HepG2 (cell line): ENCODE results near the gene TNFSF13B. TPM values are rescaled to one million over a fixed set of nuclear protein-coding genes. Genes with fewer than 3 reads are reported as not detected.

Experiments used
- ATAC-seq: fragments of 200-7000 bp; cut with Tn5 transposase; 3 replicates; pipeline ENCODE4 v1.9.1; 2020; ENCODE audit warnings: mild to moderate bottlenecking, moderate library complexity
- BruUV-seq: library from RNA; stranded (reverse); fragments of 400-500 nt; replicated peaks from 2 replicates; lab custom pipeline; 2021; lab: Mats Ljungman, UMichigan
- CTCF ChIA-PET: fragments of 300-600 bp; formaldehyde crosslinking; extraction: SDS; loops from one replicate; lab custom pipeline; 2021; ENCODE audit warnings: low total read pairs, inconsistent platforms, low intra/inter-chr PET ratio; lab: Yijun Ruan, JAX
- POLR2A ChIA-PET: fragments of 350-600 bp; sonication (Branson Sonifier 250); formaldehyde crosslinking; loops from one replicate; lab custom pipeline; 2020; ENCODE audit warnings: antibody characterized with exemption, inconsistent platforms; lab: Yijun Ruan, JAX
- DNase-seq: peaks from one replicate; pipeline ENCODE4 v3.0.0-alpha.2; 2015; ENCODE audit warnings: low spot score
- FAIRE-seq: peaks from 3 replicates; lab custom pipeline; 2011; peaks lifted over from hg19 to GRCh38; lab: Jason Lieb, UNC
- H2AFZ ChIP-seq: one replicate; pipeline ENCODE4 v1.6.1; 2011; ENCODE audit warnings: low read length, inconsistent platforms
- H3K27ac ChIP-seq: fragments of 300-600 bp; 3 replicates; pipeline ENCODE4 v1.8.0; 2011; ENCODE audit warnings: mixed run types, mild to moderate bottlenecking, mixed read lengths, low read length, inconsistent platforms; ENCODE audit not compliant: insufficient read depth; ENCODE audit errors: extremely low read length
- H3K27me3 ChIP-seq, 2 experiments: fragments of 200-600 bp in 1 of 2; 2 replicates in 1 of 2; 3 replicates in 1 of 2; pipeline versions ENCODE4 v1.6.0 to v1.8.0; 2011; ENCODE audit warnings: low read length in 2 of 2, mild to moderate bottlenecking in 2 of 2, moderate library complexity in 2 of 2, inconsistent platforms in 1 of 2; ENCODE audit not compliant: insufficient read depth in 2 of 2, control insufficient read depth in 1 of 2
- H3K36me3 ChIP-seq, 2 experiments: fragments of 200-600 bp in 1 of 2; replicated peaks in 1 of 2; 2 replicates in 1 of 2; 3 replicates in 1 of 2; pipeline versions ENCODE4 v1.5.1 to v1.8.0; 2011; ENCODE audit warnings: low read length in 2 of 2, inconsistent platforms in 1 of 2; ENCODE audit not compliant: insufficient read depth in 2 of 2, control insufficient read depth in 1 of 2
- H3K4me1 ChIP-seq: 2 replicates; pipeline ENCODE4 v1.5.1; 2012; ENCODE audit warnings: low read length, inconsistent platforms; ENCODE audit not compliant: insufficient read depth
- H3K4me2 ChIP-seq: 2 replicates; pipeline ENCODE4 v1.6.0; 2011; ENCODE audit warnings: low read depth, low read length, inconsistent platforms
- H3K4me3 ChIP-seq, 3 experiments: fragments of 200-600 bp in 1 of 3; sonication (generic), shearing (Covaris generic) in 1 of 3; replicated peaks in 1 of 3; 2 replicates each; pipeline ENCODE4 v1.5.1; 2011 to 2016; ENCODE audit warnings: low read length in 3 of 3, inconsistent platforms in 2 of 3, low read depth in 2 of 3, mild to moderate bottlenecking in 2 of 3, control low read depth in 1 of 3, mixed read lengths in 1 of 3; ENCODE audit not compliant: insufficient read depth in 1 of 3
- H3K79me2 ChIP-seq: one replicate; pipeline ENCODE4 v1.6.1; 2011; ENCODE audit warnings: low read length, inconsistent platforms; ENCODE audit not compliant: insufficient read depth
- H3K9ac ChIP-seq: 2 replicates; pipeline ENCODE4 v1.6.0; 2011; ENCODE audit warnings: mild to moderate bottlenecking, low read depth, low read length, inconsistent platforms; ENCODE audit not compliant: insufficient read depth
- H3K9me3 ChIP-seq: 2 replicates; pipeline ENCODE4 v1.5.1; 2012; ENCODE audit warnings: mild to moderate bottlenecking, low read length
- H4K20me1 ChIP-seq: 2 replicates; pipeline ENCODE4 v1.6.0; 2011; ENCODE audit warnings: inconsistent platforms, mild to moderate bottlenecking, low read length, moderate library complexity; ENCODE audit not compliant: insufficient read depth
- AGO1 ChIP-seq: fragments of 200-400 bp; formaldehyde crosslinking; IDR thresholded peaks from 2 replicates; pipeline ENCODE4 v1.6.1; 2017; ENCODE audit warnings: mild to moderate bottlenecking, low read depth, low read length, moderate library complexity; ENCODE audit not compliant: poor library complexity, severe bottlenecking
- ARNT2 ChIP-seq: sonication (generic); formaldehyde crosslinking; IDR thresholded peaks from 2 replicates; pipeline ENCODE4 v1.8.0; 2022; ENCODE audit warnings: mild to moderate bottlenecking, low read depth, missing genetic modification reagents, moderate library complexity
- CEBPB ChIP-seq: IDR thresholded peaks from 2 replicates; pipeline ENCODE4 v1.6.1; 2011; ENCODE audit warnings: low read depth, low read length, improper control_type of control experiment, borderline replicate concordance
- HNRNPK ChIP-seq: fragments of 200-400 bp; formaldehyde crosslinking; IDR thresholded peaks from 2 replicates; pipeline ENCODE4 v1.6.1; 2018; ENCODE audit warnings: low read length, low read depth, moderate library complexity, mild to moderate bottlenecking; ENCODE audit not compliant: poor library complexity, severe bottlenecking
- HOXA9 ChIP-seq: sonication (generic); formaldehyde crosslinking; IDR thresholded peaks from 2 replicates; pipeline ENCODE4 v1.8.1; 2022; ENCODE audit warnings: missing genetic modification reagents, mild to moderate bottlenecking, moderate library complexity, borderline replicate concordance
- KLF15 ChIP-seq: sonication (generic); formaldehyde crosslinking; IDR thresholded peaks from 2 replicates; pipeline ENCODE4 v1.8.1; 2023; ENCODE audit warnings: borderline replicate concordance, mild to moderate bottlenecking, inconsistent platforms, missing genetic modification reagents, mixed read lengths
- PCBP1 ChIP-seq: fragments of 200-400 bp; formaldehyde crosslinking; IDR thresholded peaks from 2 replicates; pipeline ENCODE4 v1.6.1; 2017; ENCODE audit warnings: mild to moderate bottlenecking, low read depth, low read length, borderline replicate concordance
- PCBP2 ChIP-seq: fragments of 200-400 bp; formaldehyde crosslinking; optimal IDR thresholded peaks from 2 replicates; pipeline ENCODE3; 2018; ENCODE audit warnings: low read length, low read depth; ENCODE audit not compliant: poor library complexity, severe bottlenecking
- PPARG ChIP-seq: conservative IDR thresholded peaks from 2 replicates; pipeline ENCODE4 v1.6.1; 2016; ENCODE audit warnings: missing biosample characterization, missing genetic modification reagents
- ZFP37 ChIP-seq: sonication (generic); formaldehyde crosslinking; IDR thresholded peaks from 2 replicates; pipeline ENCODE4 v1.4.0; 2020; ENCODE audit warnings: missing genetic modification reagents, borderline replicate concordance
- ZNF232 ChIP-seq: sonication (generic); formaldehyde crosslinking; IDR thresholded peaks from 2 replicates; pipeline ENCODE4 v1.4.0; 2020; ENCODE audit warnings: missing genetic modification reagents, borderline replicate concordance
- ZNF34 ChIP-seq: sonication (generic); formaldehyde crosslinking; IDR thresholded peaks from 2 replicates; pipeline ENCODE4 v1.4.0; 2020; ENCODE audit warnings: mild to moderate bottlenecking, missing genetic modification reagents, borderline replicate concordance
- ZNF577 ChIP-seq: sonication (generic); formaldehyde crosslinking; IDR thresholded peaks from 2 replicates; pipeline ENCODE4 v1.4.0; 2020; ENCODE audit warnings: mild to moderate bottlenecking, low read depth, missing genetic modification reagents, borderline replicate concordance
- WGBS: methylation state at CpG from one replicate; pipeline ENCODE4 v1.1.6; 2017; ENCODE audit warnings: low lambda C conversion rate; 5-methylcytosine and 5-hydroxymethylcytosine counted together
- in situ Hi-C: cut with HindIII; loops from 2 replicates; pipeline ENCODE4 v1.10.0; 2017; ENCODE audit warnings: low pct_unique_long_range_greater_than_20kb; ENCODE audit not compliant: extremely low pct_ligation_motif_present
- intact Hi-C: fragments of 100-400 bp; cut with micrococcal nuclease; formaldehyde crosslinking; loops from one replicate; pipeline ENCODE4 v1.10.0; 2022; ENCODE audit not compliant: unreplicated experiment
- polyA plus RNA-seq, 8 experiments: library from polyadenylated mRNA; depleted of rRNA in 3 of 8; stranded (reverse) in 7 of 8; unstranded in 1 of 8; fragments of >200 nt; fragmentation: Illumina TruSeq in 4 of 8; extraction: Trizol in 4 of 8; gene quantifications; 2 replicates each; pipeline versions ENCODE4 v1.2.1 to v1.2.3, GENCODE V29; 2011 to 2016; ENCODE audit warnings: low read depth in 4 of 8, missing spikeins in 1 of 8, mixed read lengths in 1 of 8; ENCODE audit not compliant: insufficient read depth in 1 of 8
- total RNA-seq, 5 experiments: library from RNA; depleted of rRNA; stranded (reverse); fragments of >200 nt; fragmentation: Illumina TruSeq; extraction: Trizol; gene quantifications; 2 replicates each; pipeline ENCODE4 v1.2.3, GENCODE V29; 2016; ENCODE audit warnings: low read depth in 1 of 5
- TF ChIP-seq, protein P1 (sequence below): sonication (generic); formaldehyde crosslinking; IDR thresholded peaks from 2 replicates; pipeline ENCODE4 v1.5.0; 2020; ENCODE audit warnings: missing genetic modification reagents
- TF ChIP-seq, protein P2 (sequence below): sonication (generic); formaldehyde crosslinking; IDR thresholded peaks from 2 replicates; pipeline ENCODE4 v1.4.0; 2020; ENCODE audit warnings: missing genetic modification reagents
- TF ChIP-seq, protein P3 (sequence below): sonication (generic); formaldehyde crosslinking; IDR thresholded peaks from 2 replicates; pipeline ENCODE4 v1.8.1; 2023; ENCODE audit warnings: missing genetic modification reagents, inconsistent platforms, borderline replicate concordance
- TF ChIP-seq, protein P4 (sequence below): sonication (generic); formaldehyde crosslinking; IDR thresholded peaks from 2 replicates; pipeline ENCODE4 v1.5.0; 2020; ENCODE audit warnings: mild to moderate bottlenecking, missing genetic modification reagents
- TF ChIP-seq, protein P5 (sequence below): sonication (generic); formaldehyde crosslinking; conservative IDR thresholded peaks from 2 replicates; pipeline ENCODE4 v1.8.0; 2022; ENCODE audit warnings: mild to moderate bottlenecking, moderate library complexity, missing genetic modification reagents

TNFSF13B gene
- total and polyA plus RNA-seq, 2 of the 13 experiments (the other 11 are each of a cell fraction or from before 2014, with no cell fraction given), result 0.13 to 0.20 TPM

DNA sequence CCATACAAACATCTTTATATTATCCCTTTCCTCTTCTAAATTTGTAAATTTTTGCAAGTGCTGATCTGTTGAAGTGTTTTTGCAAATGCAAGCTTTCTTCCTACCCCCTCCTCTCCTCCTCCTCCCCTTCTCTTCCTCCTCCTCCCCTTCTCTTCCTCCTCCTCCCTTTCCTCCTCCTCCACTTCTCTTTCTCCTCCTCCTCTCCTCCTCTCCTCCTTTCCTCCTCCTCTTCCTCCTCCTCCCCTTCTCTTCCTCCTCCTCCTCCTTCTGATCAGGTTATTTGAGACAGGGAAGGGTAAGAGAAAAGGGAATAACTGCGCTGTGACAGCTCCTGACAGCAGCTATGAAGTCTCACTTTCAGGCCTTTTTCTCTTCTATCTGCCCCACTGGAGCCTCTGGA, 8.9 kb downstream of the TNFSF13B start:
- ATAC-seq (no peak), DNase-seq (no peak), FAIRE-seq (no peak)
- POLR2A ChIA-PET, result no interaction called here
- no peak overlapping the region for H3K27ac ChIP-seq
- H3K27me3 ChIP-seq, result no peaks in the 10 kb centered on the region; a peak in 1 of 5 replicates
- in situ Hi-C loops, result no loop called here
- H3K9me3 ChIP-seq, result no peaks in the 10 kb centered on the region
- no peaks in the 10 kb centered on the region for H3K4me1 ChIP-seq
- no peaks in the 10 kb centered on the region for H3K36me3 ChIP-seq
- H3K4me3 ChIP-seq, result no peak overlapping the region
- no TSS peak for BruUV-seq
- no peaks in the 10 kb centered on the region for H3K79me2 ChIP-seq
- intact Hi-C loops, result no loop called here
- CTCF ChIA-PET, result no interaction called here
- no peak overlapping the region for H3K9ac ChIP-seq
- WGBS, result 22% methylated on average over 1 of the region's 1 CpG
- H4K20me1 ChIP-seq, result no peaks in the 10 kb centered on the region
- no peak overlapping the region for H2AFZ ChIP-seq
- H3K4me2 ChIP-seq, result no peak overlapping the region
- TF ChIP-seq ZFP37 (CRISPR knock-in tag) (no peak), ZNF34 (no peak), CEBPB (no peak), PPARG (CRISPR knock-in tag) (no peak), KLF15 (CRISPR knock-in tag) (no peak), ARNT2 (CRISPR knock-in tag) (no peak), PCBP2 (peak; percentile 68), HOXA9 (CRISPR knock-in tag) (no peak), ZNF232 (CRISPR knock-in tag) (no peak), HNRNPK (peak; percentile 41), AGO1 (no peak), PCBP1 (0 out of 2 replicates have a peak, but pooled peaks have one; percentile 37), ZNF577 (CRISPR knock-in tag) (no peak)
- TF ChIP-seq, protein P1, sequence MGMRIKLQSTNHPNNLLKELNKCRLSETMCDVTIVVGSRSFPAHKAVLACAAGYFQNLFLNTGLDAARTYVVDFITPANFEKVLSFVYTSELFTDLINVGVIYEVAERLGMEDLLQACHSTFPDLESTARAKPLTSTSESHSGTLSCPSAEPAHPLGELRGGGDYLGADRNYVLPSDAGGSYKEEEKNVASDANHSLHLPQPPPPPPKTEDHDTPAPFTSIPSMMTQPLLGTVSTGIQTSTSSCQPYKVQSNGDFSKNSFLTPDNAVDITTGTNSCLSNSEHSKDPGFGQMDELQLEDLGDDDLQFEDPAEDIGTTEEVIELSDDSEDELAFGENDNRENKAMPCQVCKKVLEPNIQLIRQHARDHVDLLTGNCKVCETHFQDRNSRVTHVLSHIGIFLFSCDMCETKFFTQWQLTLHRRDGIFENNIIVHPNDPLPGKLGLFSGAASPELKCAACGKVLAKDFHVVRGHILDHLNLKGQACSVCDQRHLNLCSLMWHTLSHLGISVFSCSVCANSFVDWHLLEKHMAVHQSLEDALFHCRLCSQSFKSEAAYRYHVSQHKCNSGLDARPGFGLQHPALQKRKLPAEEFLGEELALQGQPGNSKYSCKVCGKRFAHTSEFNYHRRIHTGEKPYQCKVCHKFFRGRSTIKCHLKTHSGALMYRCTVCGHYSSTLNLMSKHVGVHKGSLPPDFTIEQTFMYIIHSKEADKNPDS (CRISPR knock-in tag), result no peak
- TF ChIP-seq, protein P2, sequence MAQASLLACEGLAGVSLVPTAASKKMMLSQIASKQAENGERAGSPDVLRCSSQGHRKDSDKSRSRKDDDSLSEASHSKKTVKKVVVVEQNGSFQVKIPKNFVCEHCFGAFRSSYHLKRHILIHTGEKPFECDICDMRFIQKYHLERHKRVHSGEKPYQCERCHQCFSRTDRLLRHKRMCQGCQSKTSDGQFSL, result no peak
- TF ChIP-seq, protein P3, sequence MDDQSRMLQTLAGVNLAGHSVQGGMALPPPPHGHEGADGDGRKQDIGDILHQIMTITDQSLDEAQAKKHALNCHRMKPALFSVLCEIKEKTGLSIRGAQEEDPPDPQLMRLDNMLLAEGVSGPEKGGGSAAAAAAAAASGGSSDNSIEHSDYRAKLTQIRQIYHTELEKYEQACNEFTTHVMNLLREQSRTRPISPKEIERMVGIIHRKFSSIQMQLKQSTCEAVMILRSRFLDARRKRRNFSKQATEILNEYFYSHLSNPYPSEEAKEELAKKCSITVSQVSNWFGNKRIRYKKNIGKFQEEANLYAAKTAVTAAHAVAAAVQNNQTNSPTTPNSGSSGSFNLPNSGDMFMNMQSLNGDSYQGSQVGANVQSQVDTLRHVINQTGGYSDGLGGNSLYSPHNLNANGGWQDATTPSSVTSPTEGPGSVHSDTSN (CRISPR knock-in tag), result no peak
- TF ChIP-seq, protein P4, sequence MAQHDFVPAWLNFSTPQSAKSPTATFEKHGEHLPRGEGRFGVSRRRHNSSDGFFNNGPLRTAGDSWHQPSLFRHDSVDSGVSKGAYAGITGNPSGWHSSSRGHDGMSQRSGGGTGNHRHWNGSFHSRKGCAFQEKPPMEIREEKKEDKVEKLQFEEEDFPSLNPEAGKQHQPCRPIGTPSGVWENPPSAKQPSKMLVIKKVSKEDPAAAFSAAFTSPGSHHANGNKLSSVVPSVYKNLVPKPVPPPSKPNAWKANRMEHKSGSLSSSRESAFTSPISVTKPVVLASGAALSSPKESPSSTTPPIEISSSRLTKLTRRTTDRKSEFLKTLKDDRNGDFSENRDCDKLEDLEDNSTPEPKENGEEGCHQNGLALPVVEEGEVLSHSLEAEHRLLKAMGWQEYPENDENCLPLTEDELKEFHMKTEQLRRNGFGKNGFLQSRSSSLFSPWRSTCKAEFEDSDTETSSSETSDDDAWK (CRISPR knock-in tag), result no peak
- TF ChIP-seq, protein P5, sequence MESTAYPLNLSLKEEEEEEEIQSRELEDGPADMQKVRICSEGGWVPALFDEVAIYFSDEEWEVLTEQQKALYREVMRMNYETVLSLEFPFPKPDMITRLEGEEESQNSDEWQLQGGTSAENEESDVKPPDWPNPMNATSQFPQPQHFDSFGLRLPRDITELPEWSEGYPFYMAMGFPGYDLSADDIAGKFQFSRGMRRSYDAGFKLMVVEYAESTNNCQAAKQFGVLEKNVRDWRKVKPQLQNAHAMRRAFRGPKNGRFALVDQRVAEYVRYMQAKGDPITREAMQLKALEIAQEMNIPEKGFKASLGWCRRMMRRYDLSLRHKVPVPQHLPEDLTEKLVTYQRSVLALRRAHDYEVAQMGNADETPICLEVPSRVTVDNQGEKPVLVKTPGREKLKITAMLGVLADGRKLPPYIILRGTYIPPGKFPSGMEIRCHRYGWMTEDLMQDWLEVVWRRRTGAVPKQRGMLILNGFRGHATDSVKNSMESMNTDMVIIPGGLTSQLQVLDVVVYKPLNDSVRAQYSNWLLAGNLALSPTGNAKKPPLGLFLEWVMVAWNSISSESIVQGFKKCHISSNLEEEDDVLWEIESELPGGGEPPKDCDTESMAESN (CRISPR knock-in tag), result no peak
